Dermis lymphatic vessel endothelial cell (primary cell): ENCODE measurements around the gene SLIT2. TPM values are rescaled to one million over a fixed set of nuclear protein-coding genes. Genes with fewer than 3 reads are reported as not detected.

Experiments used
- total RNA-seq: library from RNA; depleted of rRNA; stranded (reverse); fragments of >200 nt; gene quantifications from 2 replicates; pipeline ENCODE4 v1.2.1, GENCODE V29; 2014

Gene SLIT2, protein sequence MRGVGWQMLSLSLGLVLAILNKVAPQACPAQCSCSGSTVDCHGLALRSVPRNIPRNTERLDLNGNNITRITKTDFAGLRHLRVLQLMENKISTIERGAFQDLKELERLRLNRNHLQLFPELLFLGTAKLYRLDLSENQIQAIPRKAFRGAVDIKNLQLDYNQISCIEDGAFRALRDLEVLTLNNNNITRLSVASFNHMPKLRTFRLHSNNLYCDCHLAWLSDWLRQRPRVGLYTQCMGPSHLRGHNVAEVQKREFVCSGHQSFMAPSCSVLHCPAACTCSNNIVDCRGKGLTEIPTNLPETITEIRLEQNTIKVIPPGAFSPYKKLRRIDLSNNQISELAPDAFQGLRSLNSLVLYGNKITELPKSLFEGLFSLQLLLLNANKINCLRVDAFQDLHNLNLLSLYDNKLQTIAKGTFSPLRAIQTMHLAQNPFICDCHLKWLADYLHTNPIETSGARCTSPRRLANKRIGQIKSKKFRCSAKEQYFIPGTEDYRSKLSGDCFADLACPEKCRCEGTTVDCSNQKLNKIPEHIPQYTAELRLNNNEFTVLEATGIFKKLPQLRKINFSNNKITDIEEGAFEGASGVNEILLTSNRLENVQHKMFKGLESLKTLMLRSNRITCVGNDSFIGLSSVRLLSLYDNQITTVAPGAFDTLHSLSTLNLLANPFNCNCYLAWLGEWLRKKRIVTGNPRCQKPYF (N-terminal part only)
- 0.52 and 0.65 TPM in 2 replicates for total RNA-seq

DNA sequence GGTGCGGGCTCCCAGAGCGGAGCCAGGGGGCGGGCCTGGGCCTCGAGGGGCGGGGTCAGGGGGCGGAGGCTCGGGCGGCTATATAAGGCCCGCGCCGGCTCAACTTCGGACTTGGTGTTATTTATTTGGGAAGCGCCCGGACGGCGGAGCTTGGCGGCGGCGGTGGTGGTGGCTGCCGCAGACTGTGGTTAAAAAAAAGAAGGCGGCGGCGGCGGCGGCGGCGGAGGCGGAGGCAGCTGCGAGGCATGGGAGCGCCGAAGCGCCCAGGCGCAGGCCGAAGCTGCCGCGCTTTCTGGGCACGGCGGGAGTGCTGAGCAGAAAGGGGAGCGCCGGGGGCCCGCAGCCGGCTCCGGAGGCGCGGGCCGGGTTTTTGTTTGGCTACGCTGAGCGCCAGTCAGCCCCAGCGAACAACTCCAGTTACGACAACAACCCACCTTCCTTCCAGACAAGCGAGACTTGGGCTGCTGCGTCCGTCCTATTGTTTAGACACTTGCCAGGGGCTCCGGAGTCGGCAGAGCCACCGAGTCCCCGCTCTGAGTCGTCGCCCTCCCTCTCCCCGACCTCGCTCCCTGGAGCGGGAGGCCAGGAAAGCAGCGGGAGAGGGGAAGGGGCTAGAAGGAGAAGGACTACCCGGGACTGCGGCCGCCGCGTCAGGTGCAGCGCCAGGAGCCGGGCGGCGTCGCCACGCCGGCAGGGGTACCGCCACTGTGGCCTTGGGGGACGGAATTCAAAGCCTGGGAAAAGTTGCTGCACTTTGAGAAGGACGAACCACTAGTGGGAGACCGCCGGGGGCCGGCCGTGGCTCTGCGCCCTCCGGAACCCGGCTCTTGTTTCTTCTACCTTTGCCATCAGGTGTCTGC, at the start of gene SLIT2:
Gene SLIT2 (plus strand): TSS at position 110 of the 860 bp plus-strand sequence. CDS start 1,911 bp downstream, outside the sequence.

